ENCODE results near the gene MYO7B. TPM values are rescaled to one million over a fixed set of nuclear protein-coding genes. Genes with fewer than 3 reads are reported as not detected.
A peak's percentile ranks its signal among the peaks of the same experiment; 100 is the strongest.

The MYO7B gene
- total and polyA plus RNA-seq, 10 donors, result 32.3 to 165 (median 52.9) TPM

- DNase-seq, result peak; percentile 68
Observed at GRCh38 chr2:127622561-127623387, 87.3 kb downstream of the MYO7B start.

GRCh38 chr2:127623388-127624319, 88.2 kb downstream of the MYO7B start:
- Histone ChIP-seq H3K36me3 (peaks cover 0 to 54% (median 0%) of the 10 kb centered on the region in 6 donors), H3K4me3 (no peak overlapping the region), H3K4me1 (peaks cover 0 to 81% (median 25%) of the 10 kb centered on the region in 6 donors), H3K27me3 (replicated peaks in 1 of 7) (no peaks in the 10 kb centered on the region), H3K9me3 (no peaks in the 10 kb centered on the region), H3K27ac (no peak overlapping the region)
- TF ChIP-seq POLR2A (IDR thresholded peaks at IDR 0.05), result no peak
- no peak for TF ChIP-seq CTCF (IDR thresholded peaks at IDR 0.05 in 8 of 11, conservative IDR thresholded peaks at IDR 0.05 in 3 of 11)
- TF ChIP-seq POLR2AphosphoS5 (IDR thresholded peaks at IDR 0.05), result peak in 2 of 3 donors; percentile 8 to 33
- 87 to 93% (median 89%) methylated on average over 19 to 38 of the region's 38 CpGs for WGBS, 5 donors
- intact Hi-C loops (cut with DNase I; ENCODE audit: low total_unique reads), result no loop called here
- DNase-seq, result peak; percentile 74

More at GRCh38 chr2:127622561-127623387, 87.3 kb downstream of the MYO7B start:
- Histone ChIP-seq H3K36me3 (peaks cover 0 to 52% (median 0%) of the 10 kb centered on the region in 6 donors), H3K27me3 (replicated peaks in 1 of 7) (no peaks in the 10 kb centered on the region), H3K4me1 (peaks cover 0 to 74% (median 25%) of the 10 kb centered on the region in 6 donors), H3K27ac (peak overlapping the region in 2 of 8 donors; percentile 82 to 84), H3K9me3 (no peaks in the 10 kb centered on the region), H3K4me3 (no peak overlapping the region)
- intact Hi-C loops (cut with DNase I; ENCODE audit: low total_unique reads), result no loop called here
- WGBS, 5 donors, result 87 to 94% (median 91%) methylated on average over 15 to 21 of the region's 21 CpGs
- TF ChIP-seq CTCF (IDR thresholded peaks at IDR 0.05 in 8 of 11, conservative IDR thresholded peaks at IDR 0.05 in 3 of 11) (no peak), POLR2AphosphoS5 (IDR thresholded peaks at IDR 0.05) (peak in 1 of 3 donors; percentile 14), POLR2A (IDR thresholded peaks at IDR 0.05) (no peak)

- Histone ChIP-seq H3K27ac (no peak overlapping the region), H3K27me3 (replicated peaks in 1 of 7) (no peaks in the 10 kb centered on the region), H3K4me1 (peaks cover 0 to 87% (median 25%) of the 10 kb centered on the region in 6 donors), H3K4me3 (no peak overlapping the region), H3K9me3 (no peaks in the 10 kb centered on the region), H3K36me3 (peaks cover 0 to 54% (median 0%) of the 10 kb centered on the region in 6 donors)
- intact Hi-C loops (cut with DNase I; ENCODE audit: low total_unique reads), result no loop called here
- WGBS, 5 donors, result 86 to 100% (median 94%) methylated on average over 2 to 5 of the region's 5 CpGs
- no peak for TF ChIP-seq CTCF (IDR thresholded peaks at IDR 0.05 in 8 of 11, conservative IDR thresholded peaks at IDR 0.05 in 3 of 11)
- no peak for TF ChIP-seq POLR2A (IDR thresholded peaks at IDR 0.05)
- TF ChIP-seq POLR2AphosphoS5 (IDR thresholded peaks at IDR 0.05), result no peak
- DNase-seq, result peak; percentile 62
Observed at GRCh38 chr2:127624320-127624755, 88.9 kb downstream of the MYO7B start.
